AG04449 (cell line): ENCODE measurements around the gene TPRA1.

Source experiments
- CTCF ChIA-PET: fragments of 350-600 bp; formaldehyde crosslinking; extraction: SDS; loops from one replicate; lab custom pipeline; 2021; ENCODE audit warnings: antibody characterized with exemption; lab: Yijun Ruan, JAX
- POLR2A ChIA-PET: fragments of 400-600, 350-600 bp; formaldehyde crosslinking; extraction: SDS; loops from one replicate; lab custom pipeline; 2020; ENCODE audit warnings: antibody characterized with exemption, inconsistent platforms; lab: Yijun Ruan, JAX
- DNase-seq: peaks from one replicate; pipeline ENCODE4 v3.0.0-alpha.2; 2010; ENCODE audit warnings: low read depth, low spot score
- H3K4me3 ChIP-seq: 2 replicates; pipeline ENCODE4 v1.5.1; 2011; ENCODE audit warnings: low read depth, mild to moderate bottlenecking, control low read depth, low read length
- CTCF ChIP-seq: IDR thresholded peaks from one replicate; pipeline ENCODE4 v1.5.1; 2011; ENCODE audit warnings: mild to moderate bottlenecking, moderate library complexity, low read length, control low read depth, inconsistent platforms; ENCODE audit not compliant: insufficient read depth; ENCODE audit errors: missing control alignments

Gene TPRA1

GRCh38 chr3:127618891-127619290, 28.4 kb upstream of the TPRA1 start:
- ChIA-PET POLR2A (no interaction called here), CTCF (no interaction called here)
- DNase-seq = no peak
- TF ChIP-seq CTCF = no peak
- no peak overlapping the region for H3K4me3 ChIP-seq

GRCh38 chr3:127616836-127617605, 26.5 kb upstream of the TPRA1 start:
- ChIA-PET CTCF (interaction anchor here (1.0 kb wide), 1 partner anchor 42 kb away, joined by 3 read pairs; no protein-coding TSS in a partner anchor), POLR2A (no interaction called here)
- no peak overlapping the region for H3K4me3 ChIP-seq
- DNase-seq = no peak
- TF ChIP-seq CTCF = no peak

- no peak overlapping the region for H3K4me3 ChIP-seq
- ChIA-PET POLR2A (no interaction called here), CTCF (interaction anchor here (1.6 kb wide), 1 partner anchor 16 kb away, joined by 3 read pairs; no protein-coding TSS in a partner anchor)
These were observed 25.2 kb upstream of the TPRA1 start for GRCh38 chr3:127615631-127616305.

GRCh38 chr3:127614928-127615589, 24.5 kb upstream of the TPRA1 start:
- DNase-seq = no peak
- CTCF ChIA-PET = interaction anchor here (0.7 to 1.6 kb wide), 2 partner anchors 16 to 20 kb away, joined by 3 read pairs; no protein-coding TSS in a partner anchor
- no peak for TF ChIP-seq CTCF
- H3K4me3 ChIP-seq = no peak overlapping the region
- POLR2A ChIA-PET = no interaction called here

More at GRCh38 chr3:127615631-127616305, 25.2 kb upstream of the TPRA1 start:
- no peak for TF ChIP-seq CTCF
- DNase-seq = no peak

- CTCF ChIA-PET = no interaction called here
- no peak for DNase-seq
- POLR2A ChIA-PET = no interaction called here
- no peak overlapping the region for H3K4me3 ChIP-seq
- TF ChIP-seq CTCF = no peak
These were observed 22.9 kb upstream of the TPRA1 start for GRCh38 chr3:127613406-127613805.

- CTCF ChIA-PET = no interaction called here
- POLR2A ChIA-PET = no interaction called here
- no peak overlapping the region for H3K4me3 ChIP-seq
- no peak for DNase-seq
- no peak for TF ChIP-seq CTCF
These were observed 22.4 kb upstream of the TPRA1 start for GRCh38 chr3:127612966-127613365.
